ENCODE data around the gene PRLR. TPM values are rescaled to one million over a fixed set of nuclear protein-coding genes. Genes with fewer than 3 reads are reported as not detected.

Gene PRLR
- total RNA-seq, 1 experiment from 2014 or later: 2.5 TPM

- Histone ChIP-seq H3K9me3 (ENCODE audit: control insufficient read depth, low read depth, low read length) (no peaks in the 10 kb centered on the region), H3K27me3 (ENCODE audit: insufficient read depth, low read length) (no peaks in the 10 kb centered on the region), H2BK120ac (ENCODE audit: low read depth, low read length, poor library complexity, severe bottlenecking) (no peak overlapping the region), H2AFZ (ENCODE audit: low read length) (no peak overlapping the region), H3K4me2 (ENCODE audit: insufficient read depth, insufficient read length, low read length) (no peak overlapping the region), H4K8ac (replicated peaks; ENCODE audit: insufficient read length, low read depth, low read length) (no peak overlapping the region), H2AK5ac (ENCODE audit: insufficient read length, low read length) (no peak overlapping the region), H2BK15ac (ENCODE audit: low read depth, low read length) (no peak overlapping the region), H2BK5ac (ENCODE audit: insufficient read length, low read length) (no peak overlapping the region), H2BK12ac (ENCODE audit: insufficient read length, low read depth, low read length) (no peak overlapping the region), H3K4ac (ENCODE audit: low read depth, low read length) (no peak overlapping the region), H3K79me1 (ENCODE audit: insufficient read depth, low read depth, low read length, poor library complexity, severe bottlenecking) (no peaks in the 10 kb centered on the region), H3T11ph (ENCODE audit: low read length) (no peak overlapping the region), H4K91ac (ENCODE audit: insufficient read length, low read depth, low read length) (no peak overlapping the region), H3K9ac (ENCODE audit: extremely low read depth, insufficient read length, low read length) (no peak overlapping the region), H3K23ac (ENCODE audit: insufficient read length, low read depth, low read length) (no peak overlapping the region), H3K23me2 (ENCODE audit: insufficient read length, low read depth, low read length, poor library complexity, severe bottlenecking) (no peaks in the 10 kb centered on the region), H3K79me2 (ENCODE audit: insufficient read depth, low read length) (no peaks in the 10 kb centered on the region), H3K4me1 (ENCODE audit: insufficient read depth, low read length) (no peaks in the 10 kb centered on the region; the same call in 1 of the 2 replicates), H3K27ac (ENCODE audit: insufficient read length, low read depth, low read length) (no peak overlapping the region), H4K20me1 (ENCODE audit: control insufficient read depth, insufficient read depth, insufficient read length) (no peaks in the 10 kb centered on the region), H3K14ac (ENCODE audit: insufficient read depth, low read length) (no peak overlapping the region), H4K5ac (ENCODE audit: insufficient read length, low read depth, low read length) (no peak overlapping the region), H2BK20ac (ENCODE audit: low read depth, low read length, poor library complexity, severe bottlenecking) (no peak overlapping the region), H3K56ac (ENCODE audit: insufficient read length, low read depth, low read length) (no peak overlapping the region), H3K18ac (ENCODE audit: insufficient read length, low read depth, low read length) (no peak overlapping the region)
- Mint-ChIP-seq H3K27me3 (ENCODE audit: low read depth) (no peaks in the 10 kb centered on the region; the same call in 1 of the 2 replicates), H3K4me1 (peaks cover 2 to 4% of the 10 kb centered on the region in 2 experiments), H3K4me3 (no peak overlapping the region), H3K27ac (no peak overlapping the region), H3K9me3 (no peaks in the 10 kb centered on the region), H3K36me3 (ENCODE audit: insufficient read depth in 1 of 3, low read depth in 3 of 3) (no peaks in the 10 kb centered on the region; a peak in 1 of 7 replicates)
- WGBS (ENCODE audit: extremely low coverage, insufficient read length, low lambda C conversion rate): no CpG with 5 or more reads among the region's 5 CpGs
- TF ChIP-seq CTCF (conservative IDR thresholded peaks at IDR 0.05): no peak
- DNase-seq: no peak
These were observed 203.9 kb downstream of the PRLR start for GRCh38 chr5:35026280-35026840.
